Measurements from ENCODE around the gene PPAN.

PPAN gene

DNA sequence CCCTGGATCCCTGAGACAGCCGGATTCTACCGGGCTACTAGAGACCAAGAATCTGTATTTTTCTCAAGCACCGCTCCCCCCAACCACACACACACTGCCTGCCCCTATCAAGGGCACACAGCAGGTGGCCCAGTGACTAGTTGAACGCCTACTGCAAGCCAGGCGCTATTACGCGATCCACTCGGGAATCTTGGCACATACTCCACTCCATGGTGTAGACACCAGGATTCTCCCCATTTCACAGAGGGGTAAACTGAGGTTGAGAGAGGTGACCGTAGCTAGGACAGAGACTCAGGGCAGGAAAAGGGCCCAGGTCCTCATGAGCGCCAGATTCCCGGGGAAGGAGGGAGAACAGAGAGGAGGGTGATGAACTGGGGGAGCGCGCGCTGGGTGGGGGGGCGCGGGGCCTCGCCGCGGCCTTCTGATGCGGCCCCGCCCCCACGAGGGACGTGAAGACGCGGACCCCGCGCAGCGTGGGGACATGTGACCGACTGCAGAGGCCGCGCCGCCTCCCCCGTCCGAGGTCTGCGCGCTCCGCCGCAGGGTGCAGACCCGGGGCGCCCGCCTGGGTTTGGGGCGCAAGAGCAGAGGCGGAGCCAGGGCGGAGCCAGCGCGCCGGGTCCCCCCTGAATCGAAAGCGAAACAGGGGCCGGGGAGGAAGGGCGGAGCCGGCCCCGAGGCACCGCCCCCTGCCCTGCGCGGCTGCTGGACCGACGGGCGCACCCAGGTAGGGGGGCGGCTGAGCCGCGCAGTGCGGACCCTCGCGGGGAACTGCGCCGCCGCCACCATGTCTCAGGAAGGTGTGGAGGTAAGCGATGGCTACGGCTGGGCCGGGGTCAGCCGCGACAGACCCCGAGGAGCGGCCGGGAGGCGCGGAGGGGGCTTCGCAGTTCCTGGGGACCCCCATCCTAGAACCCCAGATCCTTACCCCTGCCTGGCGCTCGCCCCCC is 20.2 kb upstream of the PPAN start, which contains the start of gene SHFL:
SHFL (plus strand) TSS at position 677 of the 950 bp plus-strand sequence; CDS start at position 788, 111 bp downstream.
- TF ChIP-seq MYC (IDR thresholded peaks at IDR 0.05; ENCODE audit: low read depth, low read length) = peak; percentile 52
- TF ChIP-seq POLR2A (IDR thresholded peaks at IDR 0.05; ENCODE audit: extremely low read depth, insufficient read length) = peak; percentile 68
- TF ChIP-seq, protein P1, sequence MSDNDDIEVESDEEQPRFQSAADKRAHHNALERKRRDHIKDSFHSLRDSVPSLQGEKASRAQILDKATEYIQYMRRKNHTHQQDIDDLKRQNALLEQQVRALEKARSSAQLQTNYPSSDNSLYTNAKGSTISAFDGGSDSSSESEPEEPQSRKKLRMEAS (IDR thresholded peaks at IDR 0.05; ENCODE audit: low read depth, low read length) = peak; percentile 77
- TF ChIP-seq, protein P2, sequence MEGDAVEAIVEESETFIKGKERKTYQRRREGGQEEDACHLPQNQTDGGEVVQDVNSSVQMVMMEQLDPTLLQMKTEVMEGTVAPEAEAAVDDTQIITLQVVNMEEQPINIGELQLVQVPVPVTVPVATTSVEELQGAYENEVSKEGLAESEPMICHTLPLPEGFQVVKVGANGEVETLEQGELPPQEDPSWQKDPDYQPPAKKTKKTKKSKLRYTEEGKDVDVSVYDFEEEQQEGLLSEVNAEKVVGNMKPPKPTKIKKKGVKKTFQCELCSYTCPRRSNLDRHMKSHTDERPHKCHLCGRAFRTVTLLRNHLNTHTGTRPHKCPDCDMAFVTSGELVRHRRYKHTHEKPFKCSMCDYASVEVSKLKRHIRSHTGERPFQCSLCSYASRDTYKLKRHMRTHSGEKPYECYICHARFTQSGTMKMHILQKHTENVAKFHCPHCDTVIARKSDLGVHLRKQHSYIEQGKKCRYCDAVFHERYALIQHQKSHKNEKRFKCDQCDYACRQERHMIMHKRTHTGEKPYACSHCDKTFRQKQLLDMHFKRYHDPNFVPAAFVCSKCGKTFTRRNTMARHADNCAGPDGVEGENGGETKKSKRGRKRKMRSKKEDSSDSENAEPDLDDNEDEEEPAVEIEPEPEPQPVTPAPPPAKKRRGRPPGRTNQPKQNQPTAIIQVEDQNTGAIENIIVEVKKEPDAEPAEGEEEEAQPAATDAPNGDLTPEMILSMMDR (IDR thresholded peaks at IDR 0.05; ENCODE audit: low read depth, low read length) = no peak
- H3K4me3 ChIP-seq (ENCODE audit: low read depth, low read length) = peak within 1 kb of the TSS; percentile 68
- peak; percentile 88 for DNase-seq (ENCODE audit: low read depth)

GRCh38 chr19:10086591-10087192 is 19.5 kb upstream of the PPAN start:
- peak overlapping the region; percentile 68 for H3K4me3 ChIP-seq (ENCODE audit: low read depth, low read length)
- TF ChIP-seq POLR2A (IDR thresholded peaks at IDR 0.05; ENCODE audit: extremely low read depth, insufficient read length) = no peak
- TF ChIP-seq, protein P2 (IDR thresholded peaks at IDR 0.05; ENCODE audit: low read depth, low read length) = no peak
- TF ChIP-seq, protein P1 (IDR thresholded peaks at IDR 0.05; ENCODE audit: low read depth, low read length) = no peak
- TF ChIP-seq MYC (IDR thresholded peaks at IDR 0.05; ENCODE audit: low read depth, low read length) = no peak
- peak; percentile 62 for DNase-seq (ENCODE audit: low read depth)

- peak; percentile 22 for DNase-seq (ENCODE audit: low read depth)
- no peak for TF ChIP-seq POLR2A (IDR thresholded peaks at IDR 0.05; ENCODE audit: extremely low read depth, insufficient read length)
- no peak for TF ChIP-seq MYC (IDR thresholded peaks at IDR 0.05; ENCODE audit: low read depth, low read length)
- TF ChIP-seq, protein P2 (IDR thresholded peaks at IDR 0.05; ENCODE audit: low read depth, low read length) = no peak
- TF ChIP-seq, protein P1 (IDR thresholded peaks at IDR 0.05; ENCODE audit: low read depth, low read length) = no peak
- no peak overlapping the region for H3K4me3 ChIP-seq (ENCODE audit: low read depth, low read length)
Measured at GRCh38 chr19:10087296-10088061, 18.7 kb upstream of the PPAN start.

- H3K4me3 ChIP-seq (ENCODE audit: low read depth, low read length) = no peak overlapping the region
- TF ChIP-seq POLR2A (IDR thresholded peaks at IDR 0.05; ENCODE audit: extremely low read depth, insufficient read length) (no peak), MYC (IDR thresholded peaks at IDR 0.05; ENCODE audit: low read depth, low read length) (no peak)
- peak; percentile 50 for DNase-seq (ENCODE audit: low read depth)
Measured at GRCh38 chr19:10088949-10089554, 17.1 kb upstream of the PPAN start.

GRCh38 chr19:10089801-10090375 is 16.3 kb upstream of the PPAN start:
- peak; percentile 34 for DNase-seq (ENCODE audit: low read depth)
- TF ChIP-seq POLR2A (IDR thresholded peaks at IDR 0.05; ENCODE audit: extremely low read depth, insufficient read length) = no peak
- TF ChIP-seq, protein P1 (IDR thresholded peaks at IDR 0.05; ENCODE audit: low read depth, low read length) = no peak
- TF ChIP-seq, protein P2 (IDR thresholded peaks at IDR 0.05; ENCODE audit: low read depth, low read length) = no peak
- TF ChIP-seq MYC (IDR thresholded peaks at IDR 0.05; ENCODE audit: low read depth, low read length) = no peak
- H3K4me3 ChIP-seq (ENCODE audit: low read depth, low read length) = no peak overlapping the region

All from NB4 (cell line).